GM18517 (cell line): ENCODE measurements around the gene WASL.
"Not testable (repeated sequence)": the region's sequence is repeated elsewhere in the genome, so short reads cannot be mapped to it uniquely, and the experiment has no call there.

ENCODE experiments used
- ATAC-seq: cut with Tn5 transposase; IDR thresholded peaks from one replicate; pipeline ENCODE4 v1.9.1; 2021; ENCODE audit warnings: mild to moderate bottlenecking, moderate library complexity; ENCODE audit not compliant: unreplicated experiment

Gene WASL

DNA sequence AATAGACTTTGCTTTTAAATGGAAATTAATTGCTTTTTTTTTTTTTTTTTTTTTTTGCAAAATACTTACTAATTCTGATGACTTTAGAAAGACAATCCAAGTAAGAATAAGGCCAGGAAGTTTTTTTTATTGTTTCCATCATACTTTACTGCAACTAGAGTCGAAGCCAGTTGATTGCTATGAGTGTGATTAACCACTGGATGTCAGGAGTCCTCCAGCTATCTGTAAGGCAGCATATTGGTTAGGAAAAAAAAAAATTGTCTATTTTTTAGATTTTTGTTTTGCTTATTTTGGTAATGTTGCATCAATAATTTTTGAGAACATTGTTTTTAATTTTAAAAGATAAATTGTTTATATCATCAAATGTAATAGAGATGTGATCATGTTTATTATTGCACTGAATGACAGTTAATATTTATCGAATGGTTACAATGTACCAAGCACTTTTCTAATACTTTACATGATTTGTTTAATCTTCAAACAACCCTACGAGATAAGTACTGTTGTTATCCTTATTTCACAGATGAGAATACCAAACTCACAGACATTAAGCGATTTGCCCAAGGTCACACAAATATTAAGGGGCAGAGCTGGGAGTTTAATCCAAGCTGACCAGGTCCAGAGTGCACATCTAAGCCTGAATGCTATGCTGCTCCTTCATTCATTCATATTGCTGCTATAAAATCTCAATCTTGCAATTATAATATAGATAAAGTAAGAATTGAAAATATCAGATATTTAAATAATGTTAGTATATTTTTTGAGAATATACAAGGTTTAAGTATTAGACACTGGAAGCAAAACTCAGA, 113.0 kb downstream of the WASL start:
- no peak for ATAC-seq

DNA sequence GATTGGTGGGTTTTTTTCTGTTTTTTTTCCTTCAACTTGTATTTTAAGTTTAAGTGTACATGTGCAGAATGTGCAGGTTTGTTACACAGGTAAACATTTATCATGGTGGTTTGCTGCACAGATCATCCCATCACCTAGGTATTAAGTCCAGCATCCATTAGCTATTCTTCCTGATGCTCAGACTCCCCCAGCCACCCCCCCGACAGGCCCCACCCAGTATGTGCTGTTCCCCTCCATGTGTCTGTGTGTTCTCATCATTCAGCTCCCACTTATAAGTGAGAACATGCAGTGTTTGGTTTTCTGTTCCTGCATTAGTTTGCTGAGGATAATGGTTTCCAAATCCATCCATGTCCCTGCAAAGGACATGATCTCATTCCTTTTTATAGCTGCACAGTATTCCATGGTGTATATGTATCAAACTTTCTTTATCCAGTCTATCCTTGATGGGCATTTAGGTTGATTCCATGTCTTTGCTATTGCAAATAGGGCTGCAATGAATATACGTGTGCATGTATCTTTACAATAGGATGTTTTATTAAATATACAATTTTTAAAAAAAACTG, 114.7 kb downstream of the WASL start:
- ATAC-seq = not testable (repeated sequence)

DNA sequence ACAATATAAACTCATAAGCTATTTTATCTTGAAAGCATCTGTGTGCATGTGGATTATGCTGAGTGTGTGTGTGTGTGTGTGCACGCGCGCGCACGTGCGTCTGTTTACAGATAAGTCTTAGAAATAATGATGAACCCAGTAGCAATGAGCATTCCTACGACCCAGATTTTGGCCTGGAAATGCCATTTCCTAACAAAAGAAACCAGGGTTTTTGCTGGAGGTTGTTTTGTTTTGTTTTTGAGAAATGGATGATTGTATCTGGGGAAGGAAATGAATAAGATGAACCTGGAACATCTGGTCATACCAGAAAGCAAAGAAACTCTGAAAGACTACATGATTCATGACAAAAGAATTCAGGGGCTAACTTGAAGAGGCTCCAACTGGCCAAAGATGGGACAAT, 115.2 kb downstream of the WASL start:
- no peak for ATAC-seq

DNA sequence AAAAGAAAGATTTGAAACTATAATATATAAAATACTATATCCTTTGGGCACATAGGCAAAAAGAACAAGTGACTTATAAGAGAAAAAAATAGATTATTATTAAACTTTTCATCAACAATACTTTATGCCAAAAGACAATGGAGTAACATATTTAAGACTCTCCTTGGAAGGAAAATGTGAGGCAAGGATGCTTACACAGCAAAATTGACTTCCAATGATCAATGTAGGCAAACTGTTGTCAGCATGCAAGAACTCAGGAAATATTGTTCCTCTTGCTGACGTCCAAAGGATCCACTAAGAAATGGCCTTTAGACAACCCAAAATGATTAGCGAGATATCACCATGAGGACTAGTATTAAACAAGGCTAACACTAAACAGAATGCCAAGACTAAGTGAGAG, 116.0 kb downstream of the WASL start:
- no peak for ATAC-seq
